ENCODE results near the gene FANCE.

The FANCE gene, protein sequence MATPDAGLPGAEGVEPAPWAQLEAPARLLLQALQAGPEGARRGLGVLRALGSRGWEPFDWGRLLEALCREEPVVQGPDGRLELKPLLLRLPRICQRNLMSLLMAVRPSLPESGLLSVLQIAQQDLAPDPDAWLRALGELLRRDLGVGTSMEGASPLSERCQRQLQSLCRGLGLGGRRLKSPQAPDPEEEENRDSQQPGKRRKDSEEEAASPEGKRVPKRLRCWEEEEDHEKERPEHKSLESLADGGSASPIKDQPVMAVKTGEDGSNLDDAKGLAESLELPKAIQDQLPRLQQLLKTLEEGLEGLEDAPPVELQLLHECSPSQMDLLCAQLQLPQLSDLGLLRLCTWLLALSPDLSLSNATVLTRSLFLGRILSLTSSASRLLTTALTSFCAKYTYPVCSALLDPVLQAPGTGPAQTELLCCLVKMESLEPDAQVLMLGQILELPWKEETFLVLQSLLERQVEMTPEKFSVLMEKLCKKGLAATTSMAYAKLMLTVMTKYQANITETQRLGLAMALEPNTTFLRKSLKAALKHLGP

DNA sequence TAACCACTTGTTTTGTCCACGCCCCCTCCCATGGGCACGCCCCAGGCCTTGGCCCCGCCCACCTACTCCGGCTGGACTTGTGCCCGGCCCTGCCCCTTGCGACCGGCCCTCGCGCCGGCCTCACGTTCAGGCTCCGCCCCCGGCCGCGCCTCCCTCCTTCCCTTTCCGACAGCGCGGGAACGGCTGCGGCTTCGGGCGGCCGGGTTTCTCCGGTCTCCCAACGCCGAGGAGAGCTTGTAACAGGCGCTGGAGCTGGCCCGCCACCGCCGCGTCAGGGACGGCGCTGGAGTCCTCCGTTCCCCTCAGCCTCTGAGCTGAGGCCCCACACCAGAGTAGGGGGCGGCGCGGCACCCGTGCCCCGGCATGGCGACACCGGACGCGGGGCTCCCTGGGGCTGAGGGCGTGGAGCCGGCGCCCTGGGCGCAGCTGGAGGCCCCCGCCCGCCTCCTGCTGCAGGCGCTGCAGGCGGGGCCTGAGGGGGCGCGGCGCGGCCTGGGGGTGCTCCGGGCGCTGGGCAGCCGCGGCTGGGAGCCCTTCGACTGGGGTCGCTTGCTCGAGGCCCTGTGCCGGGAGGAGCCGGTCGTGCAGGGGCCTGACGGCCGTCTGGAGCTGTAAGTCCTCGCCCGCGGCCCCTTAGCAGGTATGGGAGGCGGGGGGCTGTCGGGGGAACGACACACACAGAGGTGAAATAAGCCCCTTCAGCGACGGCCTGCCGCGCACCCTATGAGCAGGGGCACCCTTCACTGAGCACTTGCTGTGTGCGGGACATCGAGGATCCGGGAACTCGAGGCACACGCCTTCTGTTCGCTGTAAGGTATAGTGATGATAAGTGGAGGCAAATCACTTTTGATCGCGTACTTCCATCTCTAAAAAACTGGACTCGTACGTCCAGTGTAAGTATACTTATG, at the start of gene FANCE:
Gene FANCE, plus strand, starts transcription at position 156 of the 908 bp plus-strand sequence. Its CDS starts 208 bp downstream, at position 364.
- peak; percentile 89 for DNase-seq

DNA sequence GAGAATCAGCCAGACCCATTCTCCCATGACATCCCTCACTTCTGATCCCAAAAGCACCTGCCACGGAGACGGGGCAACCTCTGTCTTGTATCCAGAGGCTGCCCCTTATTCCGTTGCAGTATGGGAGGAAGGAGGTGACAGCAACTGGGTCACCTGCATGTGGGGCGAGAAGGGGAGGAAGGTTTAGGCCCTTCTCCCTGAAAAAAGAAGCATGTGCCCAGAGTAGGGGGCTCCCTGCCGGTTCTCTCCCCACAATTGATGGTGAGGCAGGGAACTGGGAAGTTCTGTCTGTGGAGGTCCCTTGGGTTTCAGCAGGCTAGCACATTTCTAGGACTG, 49.3 kb upstream of the FANCE start:
- DNase-seq = no peak

DNA sequence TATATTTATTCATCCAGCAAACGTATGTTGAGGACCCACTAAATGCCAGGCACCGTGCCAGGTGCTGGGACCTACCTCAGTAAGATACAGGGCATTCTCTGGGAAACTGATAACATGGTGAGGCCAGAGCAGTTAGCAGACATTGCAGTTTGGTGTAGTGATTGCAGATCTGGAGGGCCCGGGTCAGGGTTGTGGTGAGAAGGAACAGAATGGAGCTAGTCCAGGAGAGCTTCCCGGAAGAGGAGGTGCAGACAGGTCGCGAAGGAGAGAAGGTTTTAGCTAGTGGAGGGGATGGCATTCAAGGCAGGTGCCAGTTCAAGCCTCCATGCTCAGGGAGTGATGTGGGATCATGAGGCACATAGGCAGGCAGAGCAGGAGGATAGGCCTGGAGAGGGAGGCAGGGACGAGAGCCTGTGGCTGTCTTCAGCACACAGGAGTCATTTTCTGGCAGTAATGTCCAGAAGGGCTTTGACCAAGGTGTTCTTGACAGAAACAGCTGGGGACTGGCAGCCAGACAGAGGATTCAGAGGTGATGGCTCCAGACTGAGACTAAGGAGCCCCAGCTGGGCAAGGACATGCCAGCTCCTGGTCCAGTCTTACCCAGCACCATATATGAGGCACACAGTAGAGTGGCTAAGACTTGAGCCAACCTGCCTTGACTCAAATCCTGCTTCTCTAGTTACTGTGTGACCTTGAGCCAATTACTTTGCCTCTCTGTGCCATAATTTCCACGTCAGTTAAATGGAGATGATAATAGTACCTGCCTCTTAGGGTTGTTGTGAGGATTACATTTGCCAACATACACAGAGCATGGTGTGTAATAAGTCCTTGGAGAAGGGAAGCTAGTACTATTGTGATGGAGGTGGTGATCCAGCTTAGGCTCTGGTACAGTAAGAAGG, 48.3 kb upstream of the FANCE start:
- DNase-seq = no peak

DNA sequence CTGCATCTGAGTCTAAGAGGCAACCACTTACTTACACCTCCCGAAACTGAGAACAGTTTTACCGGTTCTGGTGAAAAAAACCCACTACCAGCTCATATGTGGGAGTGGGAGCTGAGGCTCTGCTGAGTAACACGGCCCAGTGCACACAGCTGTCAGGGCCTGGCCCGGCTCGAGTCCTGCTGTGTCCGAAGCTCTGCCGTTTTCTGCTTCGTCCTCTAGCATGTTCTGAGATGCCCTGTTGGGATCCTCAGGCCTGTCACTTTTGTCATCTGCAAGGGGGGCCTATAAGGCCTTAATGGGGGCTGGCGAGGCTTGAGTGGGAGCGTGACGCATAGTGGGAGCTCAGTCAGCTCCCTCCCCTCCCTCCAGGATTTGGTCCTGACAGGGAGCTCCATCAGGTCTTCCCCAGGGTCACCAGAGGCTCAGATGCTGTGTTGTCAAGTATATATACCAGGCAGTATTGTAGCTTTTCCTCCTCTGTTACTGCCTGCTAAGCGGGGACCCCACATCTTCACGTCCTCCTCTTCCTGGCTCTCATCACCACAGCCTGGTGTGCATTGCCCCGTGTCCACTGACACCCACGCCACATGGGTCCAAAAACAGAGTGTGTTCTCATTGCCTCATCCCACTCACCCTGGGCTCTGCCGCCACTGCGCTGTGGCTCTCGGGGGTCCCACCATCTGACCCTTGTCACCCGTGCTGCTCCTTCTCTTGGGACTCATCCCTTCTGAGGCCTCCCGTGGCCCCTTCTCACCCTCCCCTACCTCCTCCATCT, 45.2 kb upstream of the FANCE start:
- DNase-seq = no peak

DNA sequence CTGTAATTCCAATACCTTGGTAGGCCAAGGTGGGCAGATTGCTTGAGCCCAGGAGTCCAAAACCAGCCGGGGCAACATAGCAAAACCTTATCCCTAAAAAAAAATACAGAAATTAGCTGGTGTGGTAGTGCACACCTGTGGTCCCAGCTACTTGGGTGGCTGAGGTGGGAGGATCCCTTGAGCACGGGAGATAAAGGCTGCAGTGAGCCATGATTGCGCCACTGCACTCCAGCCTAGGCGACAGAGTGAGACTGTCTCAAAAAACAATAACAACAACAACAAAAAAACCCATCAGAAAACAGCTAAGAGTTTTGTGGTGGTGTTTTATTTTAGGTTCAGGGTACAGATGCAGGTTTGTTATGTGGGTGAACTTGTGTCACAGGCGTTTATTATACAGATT, 42.9 kb upstream of the FANCE start:
- no peak for DNase-seq

DNA sequence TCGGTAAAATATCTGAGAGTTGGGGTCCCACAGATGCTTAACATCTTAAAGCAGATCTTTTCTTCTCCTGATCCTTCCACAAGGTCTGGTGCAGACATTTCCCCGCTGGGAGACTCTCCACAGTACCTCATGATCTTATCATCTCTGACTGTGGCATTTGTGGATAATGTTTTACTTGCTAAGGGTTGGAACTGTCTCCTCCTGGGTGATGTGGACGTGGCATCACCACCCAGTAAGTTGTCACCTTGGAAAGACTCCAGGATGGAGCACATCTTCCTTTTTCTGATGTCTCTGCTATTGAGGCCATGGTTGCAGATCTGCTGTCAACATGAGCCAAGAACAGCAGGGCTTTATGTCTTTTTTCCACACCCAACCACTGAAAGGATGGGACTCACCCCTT, 42.0 kb upstream of the FANCE start:
- no peak for DNase-seq

DNA sequence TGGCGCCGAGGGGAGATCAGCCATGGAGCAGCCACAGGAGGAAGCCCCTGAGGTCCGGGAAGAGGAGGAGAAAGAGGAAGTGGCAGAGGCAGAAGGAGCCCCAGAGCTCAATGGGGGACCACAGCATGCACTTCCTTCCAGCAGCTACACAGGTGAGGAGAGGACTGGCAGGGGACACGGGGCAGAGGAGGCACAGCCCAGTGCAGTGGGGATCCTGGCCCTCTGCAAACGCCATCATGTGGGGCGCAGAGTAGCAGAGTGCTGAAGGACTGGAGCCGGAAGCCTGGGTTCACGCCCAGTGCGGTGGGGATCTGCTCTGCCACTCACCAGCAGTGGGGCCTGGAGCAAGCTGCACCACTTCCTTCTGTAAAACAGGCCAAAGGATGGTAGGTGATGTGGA, 41.1 kb upstream of the FANCE start:
- DNase-seq = peak; percentile 20

DNA sequence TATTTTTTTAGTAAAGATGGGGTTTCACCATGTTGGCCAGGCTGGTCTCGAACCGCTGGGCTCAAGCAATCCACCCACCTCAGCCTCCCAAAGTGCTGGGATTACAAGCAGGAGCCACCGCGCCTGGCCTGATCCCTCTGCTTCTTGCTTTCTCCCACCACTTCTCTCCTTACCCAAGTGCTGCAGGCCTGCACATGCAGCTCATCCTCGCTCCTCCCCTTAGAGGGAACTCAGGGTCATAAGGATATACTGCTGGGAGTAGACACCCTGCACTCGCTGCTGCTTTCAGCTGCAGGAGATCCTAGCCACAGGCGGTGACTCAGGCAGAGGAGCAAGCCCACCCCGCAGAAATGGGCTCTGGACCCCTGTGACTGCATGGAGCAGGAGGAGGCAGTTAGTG, 40.0 kb upstream of the FANCE start:
- DNase-seq = no peak

DNA sequence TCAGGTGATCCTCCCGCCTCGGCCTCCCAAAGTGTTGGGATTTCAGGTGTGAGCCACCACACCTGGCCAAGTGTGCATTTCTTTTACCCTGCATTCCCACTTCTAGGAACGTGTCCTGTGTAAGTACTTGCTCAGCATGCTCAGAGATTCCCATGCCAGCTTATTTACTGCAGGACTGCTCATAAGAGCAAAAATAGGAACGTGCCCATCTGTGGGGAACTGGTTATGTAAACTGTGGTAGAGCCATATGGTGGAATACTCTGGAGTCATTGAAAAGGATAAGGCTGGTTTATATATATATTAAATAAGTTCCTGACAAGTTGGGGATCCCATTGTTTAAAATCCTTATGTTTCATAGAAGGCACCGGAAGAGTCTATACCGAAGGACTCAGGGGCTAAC, 38.2 kb upstream of the FANCE start:
- no peak for DNase-seq

DNA sequence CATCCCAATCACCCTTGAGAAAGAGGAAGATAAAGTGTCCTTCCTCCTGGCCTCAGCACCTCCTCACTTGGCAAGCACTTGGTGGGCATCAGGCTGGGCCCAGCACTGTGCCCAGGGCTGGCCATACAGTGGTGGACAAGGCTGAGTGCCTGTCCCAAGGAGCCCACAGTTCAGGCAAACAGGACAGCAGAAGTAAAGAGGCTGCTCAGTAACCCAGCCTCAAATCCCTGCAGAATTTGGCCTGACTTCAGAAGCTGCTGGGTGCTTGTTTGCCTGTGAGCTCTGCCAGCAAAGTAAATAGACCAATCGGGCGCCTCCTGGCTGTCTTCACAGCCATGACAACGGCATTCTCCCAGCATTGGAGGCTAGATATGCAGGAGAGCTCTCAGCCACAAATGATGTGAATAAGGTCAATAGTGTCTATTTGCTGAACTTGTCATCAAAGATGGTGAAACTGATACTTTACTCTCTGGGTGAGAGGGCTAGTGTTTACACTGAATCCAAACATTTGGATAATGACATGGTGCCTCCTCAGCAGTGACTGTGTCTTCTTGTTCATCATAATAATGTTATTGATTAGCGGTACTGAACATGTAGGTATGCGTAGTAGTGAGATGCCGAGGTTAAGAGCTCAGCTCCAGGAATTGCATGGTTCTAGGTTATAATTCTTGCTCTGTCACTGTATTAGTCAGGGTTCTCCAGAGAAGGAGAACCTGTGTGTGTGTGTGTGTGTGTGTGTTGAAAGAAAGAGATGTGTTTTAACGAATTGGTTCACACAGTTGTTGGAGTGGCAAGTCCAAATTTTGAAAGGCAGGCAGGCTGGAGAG, 36.9 kb upstream of the FANCE start:
- DNase-seq = no peak

DNA sequence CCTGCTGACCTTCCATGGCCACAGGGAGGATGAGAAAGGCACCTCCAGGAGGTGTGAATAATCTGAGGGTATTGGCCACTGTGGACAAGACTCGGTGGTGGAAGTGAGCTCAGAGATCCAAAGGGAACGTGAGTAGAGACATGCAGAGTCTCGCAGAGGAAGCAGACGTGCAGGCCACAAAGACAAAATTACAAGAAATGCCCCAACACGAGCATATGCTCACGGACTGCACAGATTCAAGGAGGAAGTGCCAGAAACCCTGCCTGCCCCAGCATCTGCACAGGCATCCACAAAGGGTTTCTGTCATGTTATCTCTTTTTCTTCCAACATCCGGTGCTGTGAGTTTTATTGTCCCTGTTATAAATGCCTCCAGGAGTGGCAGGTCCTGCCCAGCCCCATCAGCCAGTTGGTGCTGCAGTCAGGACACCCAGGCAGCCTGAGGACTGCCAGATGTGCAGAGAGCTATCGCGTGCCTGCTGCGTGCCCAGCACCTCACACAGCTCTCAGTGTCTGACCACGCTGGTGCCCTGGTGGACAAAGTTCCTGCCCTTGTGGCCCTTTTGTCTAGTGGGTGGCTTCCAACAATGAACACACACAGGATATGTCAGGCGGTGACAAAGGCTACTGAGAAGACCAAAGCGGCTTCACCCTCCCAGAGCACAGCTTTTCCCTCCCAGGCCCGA, 34.0 kb upstream of the FANCE start:
- DNase-seq = no peak

DNA sequence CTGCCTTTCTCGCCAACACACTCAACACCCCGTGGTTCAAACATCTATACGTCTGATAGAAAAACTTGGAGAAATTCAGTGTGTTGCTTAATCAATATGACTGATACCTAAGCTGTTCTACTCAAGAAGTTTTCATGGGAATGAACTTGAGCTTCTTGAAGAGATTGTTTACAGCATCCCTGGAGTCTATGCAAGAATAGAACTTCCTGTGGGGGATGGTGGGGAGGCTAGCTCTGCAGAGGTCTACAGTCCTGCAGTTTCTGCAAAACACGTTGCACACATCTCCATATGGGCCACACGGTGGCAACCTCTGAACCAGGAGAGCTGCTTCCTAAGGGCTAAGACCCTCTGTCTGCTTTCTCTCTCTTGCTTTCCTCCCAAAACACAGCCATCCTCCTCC, 32.7 kb upstream of the FANCE start:
- peak; percentile 5 for DNase-seq

DNA sequence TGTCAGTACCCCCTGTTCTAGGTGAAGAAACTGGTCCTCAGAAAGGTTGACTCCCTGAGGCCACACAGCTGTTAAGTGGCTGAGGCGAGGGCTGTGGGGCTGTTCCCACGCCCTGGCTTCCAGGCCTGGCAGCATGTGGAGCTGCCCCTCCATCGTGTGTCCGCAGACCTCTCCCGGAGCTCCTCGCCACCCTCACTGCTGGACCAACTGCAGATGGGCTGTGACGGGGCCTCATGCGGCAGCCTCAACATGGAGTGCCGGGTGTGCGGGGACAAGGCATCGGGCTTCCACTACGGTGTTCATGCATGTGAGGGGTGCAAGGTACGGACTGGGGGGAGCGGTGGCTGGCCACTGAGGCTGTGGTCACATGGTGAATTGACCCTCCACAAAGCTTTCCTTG, 32.2 kb upstream of the FANCE start:
- no peak for DNase-seq

DNA sequence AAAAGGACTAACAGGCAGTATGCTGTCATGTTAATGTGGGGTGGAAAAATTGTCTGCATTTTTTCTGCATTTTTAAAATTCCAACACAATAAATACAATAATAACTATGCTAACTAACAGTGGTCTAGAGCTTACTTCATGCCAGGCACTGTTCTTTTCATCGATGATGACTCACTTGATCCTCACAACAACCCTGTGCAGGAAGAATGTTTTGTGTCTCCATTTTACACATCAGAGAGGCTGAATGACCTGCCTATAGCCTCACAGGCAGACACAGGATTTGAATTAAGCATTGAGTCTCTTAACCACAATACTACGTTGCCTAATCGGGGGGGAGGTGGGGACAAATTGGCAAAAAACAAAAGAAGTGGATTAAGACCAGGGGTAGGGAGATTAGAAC, 26.9 kb upstream of the FANCE start:
- DNase-seq = no peak

DNA sequence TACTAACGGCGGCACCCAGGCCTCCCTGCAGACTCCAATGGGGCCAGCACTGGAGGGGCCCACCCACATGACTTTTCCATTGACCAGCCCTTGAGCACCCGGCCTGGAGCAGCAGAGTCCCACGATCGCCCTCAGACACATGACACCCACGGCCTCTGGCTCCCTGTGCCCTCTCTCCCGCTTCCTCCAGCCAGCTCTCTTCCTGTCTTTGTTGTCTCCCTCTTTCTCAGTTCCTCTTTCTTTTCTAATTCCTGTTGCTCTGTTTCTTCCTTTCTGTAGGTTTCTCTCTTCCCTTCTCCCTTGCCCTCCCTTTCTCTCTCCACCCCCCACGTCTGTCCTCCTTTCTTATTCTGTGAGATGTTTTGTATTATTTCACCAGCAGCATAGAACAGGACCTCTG, 26.1 kb upstream of the FANCE start:
- DNase-seq = no peak

DNA sequence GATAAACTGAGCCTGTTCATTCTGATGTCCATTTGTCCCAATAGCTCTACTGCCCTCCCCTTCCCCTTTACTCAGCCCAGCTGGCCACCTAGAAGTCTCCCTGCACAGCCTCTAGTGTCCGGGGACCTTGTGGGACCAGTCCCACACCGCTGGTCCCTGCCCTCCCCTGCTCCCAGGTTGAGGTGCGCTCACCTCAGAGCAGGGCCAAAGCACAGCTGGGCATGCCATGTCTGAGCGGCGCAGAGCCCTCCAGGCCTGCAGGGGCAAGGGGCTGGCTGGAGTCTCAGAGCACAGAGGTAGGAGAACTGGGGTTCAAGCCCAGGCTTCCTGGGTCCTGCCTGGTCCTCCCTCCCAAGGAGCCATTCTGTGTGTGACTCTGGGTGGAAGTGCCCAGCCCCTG, 24.7 kb upstream of the FANCE start:
- no peak for DNase-seq

DNA sequence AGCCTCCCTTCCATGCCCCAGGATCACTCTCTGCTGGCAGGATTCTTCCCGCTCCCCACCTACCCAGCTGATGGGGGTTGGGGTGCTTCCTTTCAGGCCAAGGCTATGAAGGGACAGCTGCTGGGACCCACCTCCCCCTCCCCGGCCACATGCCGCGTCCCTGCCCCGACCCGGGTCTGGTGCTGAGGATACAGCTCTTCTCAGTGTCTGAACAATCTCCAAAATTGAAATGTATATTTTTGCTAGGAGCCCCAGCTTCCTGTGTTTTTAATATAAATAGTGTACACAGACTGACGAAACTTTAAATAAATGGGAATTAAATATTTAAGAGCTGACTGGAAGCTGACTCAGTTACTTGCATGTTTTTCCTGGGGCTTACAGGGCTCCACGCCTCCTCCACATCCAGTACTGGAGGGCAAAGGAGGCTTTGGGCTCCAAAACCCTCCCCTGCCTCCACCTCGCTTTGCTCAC, 24.3 kb upstream of the FANCE start:
- no peak for DNase-seq

DNA sequence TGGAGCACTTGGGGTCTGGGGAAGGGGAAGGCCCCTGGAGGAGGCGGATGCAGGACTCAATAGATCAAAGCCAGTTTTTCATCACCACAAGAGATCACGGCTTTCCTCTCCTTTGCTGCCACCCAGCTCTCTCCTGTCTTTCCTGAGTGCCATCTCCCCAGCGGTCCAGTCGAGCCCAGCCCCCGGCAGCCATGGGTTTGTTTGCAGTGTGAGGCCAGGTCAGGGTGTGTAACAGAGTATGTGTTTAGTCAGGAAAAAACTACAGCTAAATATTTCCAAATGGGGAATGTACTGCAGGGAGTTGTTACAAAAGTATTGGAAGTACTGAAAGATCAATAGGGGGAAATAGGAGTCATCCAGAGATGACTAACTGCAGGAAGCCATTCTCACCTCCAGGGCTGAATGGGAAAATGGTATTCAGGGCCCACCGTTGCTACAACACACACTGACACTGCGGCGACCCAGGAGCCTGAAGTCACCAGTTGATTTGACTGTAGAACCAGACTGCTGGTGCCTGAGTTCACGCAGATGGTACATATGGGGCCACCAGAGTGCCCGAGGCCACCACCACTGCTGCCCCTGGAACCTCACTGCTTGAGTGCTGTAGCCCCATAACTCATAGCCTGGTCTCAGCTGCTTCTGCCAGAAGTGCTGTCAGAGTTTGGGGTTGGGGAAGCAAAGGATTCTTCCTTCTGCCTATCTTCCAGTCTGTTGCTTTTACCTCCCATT, 23.6 kb upstream of the FANCE start:
- DNase-seq = no peak

DNA sequence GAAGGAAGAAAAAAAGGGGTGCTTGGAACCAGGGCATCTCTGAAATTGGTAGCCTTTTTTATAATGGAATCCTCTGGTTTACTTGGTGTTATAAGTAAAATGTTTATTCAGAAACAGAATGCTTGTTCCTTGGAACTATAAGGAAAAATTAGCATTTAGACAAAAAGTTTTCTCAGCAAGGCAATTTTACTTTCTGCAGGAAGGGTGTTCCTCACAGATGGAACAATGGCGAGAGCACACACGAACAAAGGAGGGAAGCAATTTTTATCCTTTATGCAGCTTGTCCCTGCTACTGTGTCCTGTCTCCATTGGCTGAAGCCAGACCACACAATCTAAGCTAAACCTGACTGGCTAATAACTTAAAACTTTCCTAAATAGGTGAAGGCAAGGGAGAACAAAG, 22.7 kb upstream of the FANCE start:
- DNase-seq = no peak

DNA sequence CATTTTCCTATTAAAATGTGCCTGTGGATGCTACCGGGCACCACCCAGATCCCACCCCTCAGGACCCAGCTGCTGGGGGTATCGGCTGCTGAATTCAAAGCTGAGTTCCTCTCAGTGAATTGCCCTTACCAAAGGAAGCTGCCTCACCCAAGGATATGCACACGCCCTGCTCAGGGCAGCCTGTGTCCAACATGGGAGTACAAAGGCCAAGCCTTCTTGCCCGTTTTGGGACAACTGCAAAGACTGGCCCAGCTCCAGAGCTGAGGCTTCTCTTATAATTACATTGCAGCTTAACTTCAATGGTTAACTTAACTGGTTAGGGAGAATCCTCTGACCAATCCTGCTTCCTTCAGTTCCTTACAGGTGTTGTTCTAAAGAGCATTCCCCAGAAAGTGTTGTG, 19.8 kb upstream of the FANCE start:
- no peak for DNase-seq
